Posterior vena cava (tissue), 2 donors: Measurements from ENCODE around the gene EXOC4. TPM values are rescaled to one million over a fixed set of nuclear protein-coding genes. Genes with fewer than 3 reads are reported as not detected.

ENCODE experiments used
- DNase-seq: peaks from one replicate; pipeline ENCODE4 v3.0.0-alpha.2; 2020; ENCODE audit warnings: low spot score
- intact Hi-C, 2 donors: fragments of 100-400 bp; cut with DNase I; formaldehyde crosslinking; loops; one replicate each; pipeline versions ENCODE4 v1.14.1 to v1.14.2; 2022 to 2023
- total RNA-seq, 2 donors: library from RNA; stranded (reverse); fragmentation: NEBNext Ultra II Directional; extraction: Animal tissue kit (Norgen Biotek cat#: 25700); gene quantifications; one replicate each; pipeline ENCODE4 v1.2.1, GENCODE V29; 2021
- donor health status: DM: yes; HTN: yes; CAD: no.
- donor health status: DM: yes; HTN: yes; CAD: no.

Gene EXOC4
- total RNA-seq, 2 donors from 2014 or later: 66.0 to 70.6 TPM

- intact Hi-C loops: no loop called here
- no peak for DNase-seq
Measured at GRCh38 chr7:134031835-134032617, 779.1 kb downstream of the EXOC4 start.

- no peak for DNase-seq
- intact Hi-C loops: no loop called here
Measured at GRCh38 chr7:134034652-134035051, 781.8 kb downstream of the EXOC4 start.

- intact Hi-C loops: no loop called here
- no peak for DNase-seq
Measured at GRCh38 chr7:134037991-134038390, 785.1 kb downstream of the EXOC4 start.

GRCh38 chr7:134040988-134041387 is 788.1 kb downstream of the EXOC4 start:
- intact Hi-C loops: no loop called here
- no peak for DNase-seq

GRCh38 chr7:134041477-134041876 is 788.6 kb downstream of the EXOC4 start:
- DNase-seq: no peak
- intact Hi-C loops: no loop called here

GRCh38 chr7:134042307-134042706 is 789.4 kb downstream of the EXOC4 start:
- DNase-seq: no peak
- intact Hi-C loops: no loop called here

- intact Hi-C loops: no loop called here
- no peak for DNase-seq
Measured at GRCh38 chr7:134044682-134045081, 791.8 kb downstream of the EXOC4 start.

- DNase-seq: no peak
Measured at GRCh38 chr7:134045716-134046115, 792.8 kb downstream of the EXOC4 start.

GRCh38 chr7:134046594-134047128 is 793.8 kb downstream of the EXOC4 start:
- intact Hi-C loops: no loop called here
- DNase-seq: no peak

More at GRCh38 chr7:134045716-134046115, 792.8 kb downstream of the EXOC4 start:
- intact Hi-C loops: no loop called here

GRCh38 chr7:134047675-134048074 is 794.8 kb downstream of the EXOC4 start:
- intact Hi-C loops: no loop called here
- no peak for DNase-seq

- intact Hi-C loops: no loop called here
Measured at GRCh38 chr7:134048166-134048565, 795.3 kb downstream of the EXOC4 start.

GRCh38 chr7:134051020-134051419 is 798.1 kb downstream of the EXOC4 start:
- intact Hi-C loops: no loop called here
- no peak for DNase-seq

More at GRCh38 chr7:134048166-134048565, 795.3 kb downstream of the EXOC4 start:
- DNase-seq: no peak

GRCh38 chr7:134056816-134057215 is 803.9 kb downstream of the EXOC4 start:
- intact Hi-C loops: no loop called here
- no peak for DNase-seq

- intact Hi-C loops: no loop called here
- no peak for DNase-seq
Measured at GRCh38 chr7:134058521-134058920, 805.6 kb downstream of the EXOC4 start.

- intact Hi-C loops: no loop called here
- DNase-seq: no peak
Measured at GRCh38 chr7:134058980-134059379, 806.1 kb downstream of the EXOC4 start.

- intact Hi-C loops: no loop called here
- no peak for DNase-seq
Measured at GRCh38 chr7:134059921-134060320, 807.0 kb downstream of the EXOC4 start.

GRCh38 chr7:134060874-134061273 is 808.0 kb downstream of the EXOC4 start:
- intact Hi-C loops: no loop called here
- no peak for DNase-seq

GRCh38 chr7:134062460-134062859 is 809.6 kb downstream of the EXOC4 start:
- intact Hi-C loops: no loop called here
- no peak for DNase-seq

GRCh38 chr7:134065415-134065814 is 812.5 kb downstream of the EXOC4 start:
- intact Hi-C loops: no loop called here
- DNase-seq: no peak

GRCh38 chr7:134067164-134067563 is 814.3 kb downstream of the EXOC4 start:
- DNase-seq: no peak
- intact Hi-C loops: no loop called here

GRCh38 chr7:134068670-134069069 is 815.8 kb downstream of the EXOC4 start:
- intact Hi-C loops: no loop called here
- no peak for DNase-seq
